Small intestine (tissue), 7 donors: ENCODE data around the gene CCDC3. TPM values are rescaled to one million over a fixed set of nuclear protein-coding genes. Genes with fewer than 3 reads are reported as not detected.

Experiments
- DNase-seq, 2 donors: peaks; one replicate each; pipeline versions ENCODE4 v3.0.0 to v3.0.0-alpha.2; 2013
- FAIRE-seq: peaks from 2 replicates; lab custom pipeline; 2012; peaks lifted over from hg19 to GRCh38; lab: Jason Lieb, UNC
- H3K27ac ChIP-seq, 3 donors: one replicate each; pipeline ENCODE4 v1.5.1; 2013; ENCODE audit warnings: low read length in 2 of 3, mild to moderate bottlenecking in 2 of 3, control low read depth in 1 of 3, inconsistent platforms in 1 of 3, low read depth in 1 of 3, moderate library complexity in 1 of 3
- H3K27me3 ChIP-seq, 3 donors: one replicate each; pipeline ENCODE4 v1.6.1; 2013; ENCODE audit warnings: low read length in 3 of 3, inconsistent platforms in 1 of 3; ENCODE audit not compliant: control insufficient read depth in 3 of 3, insufficient read depth in 3 of 3
- H3K36me3 ChIP-seq, 3 donors: one replicate each; pipeline ENCODE4 v1.6.1; 2013; ENCODE audit warnings: low read length in 3 of 3, inconsistent platforms in 1 of 3, low read depth in 1 of 3, mild to moderate bottlenecking in 1 of 3, moderate library complexity in 1 of 3; ENCODE audit not compliant: control insufficient read depth in 3 of 3, insufficient read depth in 2 of 3
- H3K4me1 ChIP-seq, 3 donors: one replicate each; pipeline ENCODE4 v1.6.1; 2013; ENCODE audit warnings: low read length in 2 of 3, inconsistent platforms in 1 of 3, low read depth in 1 of 3, mild to moderate bottlenecking in 1 of 3, moderate library complexity in 1 of 3; ENCODE audit not compliant: control insufficient read depth in 3 of 3, insufficient read depth in 2 of 3
- H3K4me3 ChIP-seq, 3 donors: one replicate each; pipeline ENCODE4 v1.5.1; 2013; ENCODE audit warnings: low read length in 3 of 3, control low read depth in 1 of 3, inconsistent platforms in 1 of 3, low read depth in 1 of 3, mild to moderate bottlenecking in 1 of 3, moderate library complexity in 1 of 3
- H3K9me3 ChIP-seq, 2 donors: one replicate each; pipeline ENCODE4 v1.6.1; 2013; ENCODE audit warnings: low read depth in 1 of 2, low read length in 1 of 2; ENCODE audit not compliant: control insufficient read depth in 2 of 2, insufficient read depth in 1 of 2
- whole genome bisulfite sequencing, 3 donors: extraction: QIAGEN DNeasy Blood & Tissue Kit; methylation state at CpG; one replicate each; pipeline ENCODE4 v1.1.7; 2013; 5-methylcytosine and 5-hydroxymethylcytosine counted together
- polyA plus RNA-seq, 4 donors: library from polyadenylated mRNA; stranded (reverse) in 3 of 4; unstranded in 1 of 4; fragments of 200-250 nt in 3 of 4; fragments of 120-200 nt in 1 of 4; gene quantifications; one replicate each; pipeline versions ENCODE4 v1.2.1 to v1.2.3, GENCODE V29; 2013
- donor health status: healthy with polysubstance abuse.
- donor health status: control.
- donor health status: control.
- donor health status: Bipolar disorder and iron deficiency.
- donor health status: healthy.

CCDC3 gene
- polyA plus RNA-seq, 4 donors, result 0.22 to 8.7 (median 4.1) TPM

GRCh38 chr10:12846718-12847117, 154.8 kb downstream of the CCDC3 start:
- DNase-seq (no peak), FAIRE-seq (no peak)
- Histone ChIP-seq H3K27ac (no peak overlapping the region), H3K4me1 (no peaks in the 10 kb centered on the region), H3K9me3 (no peaks in the 10 kb centered on the region), H3K4me3 (no peak overlapping the region), H3K27me3 (no peaks in the 10 kb centered on the region), H3K36me3 (no peaks in the 10 kb centered on the region)
- 30 to 73% (median 52%) methylated on average over 1 of the region's 1 CpG for WGBS, 3 donors

Other genes starting within 250 kb of the CCDC3 start
- 100 to 1,000 TPM in 1 of 4 donors, 10 to 100 TPM in 3; 41.7 to 106 (median 89.4) TPM for gene OPTN, start 98.5 kb upstream of the CCDC3 start, polyA plus RNA-seq
- gene MCM10, start 159.8 kb upstream of the CCDC3 start, polyA plus RNA-seq, result 1 to 10 TPM in 2 of 4 donors, under 1 TPM in 1, not detected in 1; 0.22 to 4.1 (median 1.9) TPM
- gene UCMA, start 232.7 kb upstream of the CCDC3 start, polyA plus RNA-seq, result not detected